IMR-90 (cell line): Measurements from ENCODE around the gene NFKBIB. TPM values are rescaled to one million over a fixed set of nuclear protein-coding genes. Genes with fewer than 3 reads are reported as not detected.

Experiments used
- ATAC-seq: fragments of 200-7000 bp; cut with Tn5 transposase; 2 replicates; pipeline ENCODE4 v1.9.1; 2020; ENCODE audit warnings: low read depth, mild to moderate bottlenecking, moderate library complexity
- BruUV-seq: library from RNA; stranded (reverse); fragments of 400-500 nt; replicated peaks from 2 replicates; lab custom pipeline; 2021; lab: Mats Ljungman, UMichigan
- CTCF ChIA-PET: fragments of 300-600 bp; formaldehyde crosslinking; extraction: SDS; loops from one replicate; lab custom pipeline; 2021; ENCODE audit warnings: antibody characterized with exemption; lab: Yijun Ruan, JAX
- POLR2A ChIA-PET: fragments of 300-600 bp; sonication (Branson Sonifier 250); formaldehyde crosslinking; loops from one replicate; lab custom pipeline; 2022; ENCODE audit warnings: antibody characterized with exemption; ENCODE audit not compliant: unreplicated experiment; lab: Charles Lee
- DNase-seq: peaks from one replicate; pipeline ENCODE4 v3.0.0; 2013
- H2AFZ ChIP-seq: replicated peaks from 2 replicates; pipeline ENCODE3; 2013; ENCODE audit warnings: low read length, mild to moderate bottlenecking; ENCODE audit not compliant: poor library complexity
- H2AK5ac ChIP-seq: 2 replicates; pipeline ENCODE4 v1.6.1; 2013; ENCODE audit warnings: low read depth, low read length, inconsistent platforms
- H2AK9ac ChIP-seq: replicated peaks from 2 replicates; pipeline ENCODE3; 2013; ENCODE audit warnings: mild to moderate bottlenecking, low read depth, low read length, moderate library complexity; ENCODE audit not compliant: poor library complexity
- H2BK120ac ChIP-seq: 2 replicates; pipeline ENCODE4 v1.6.1; 2013; ENCODE audit warnings: low read depth, low read length, inconsistent platforms
- H2BK15ac ChIP-seq: 3 replicates; pipeline ENCODE4 v1.6.1; 2013; ENCODE audit warnings: low read depth, low read length, inconsistent platforms
- H2BK20ac ChIP-seq: 2 replicates; pipeline ENCODE4 v1.6.1; 2013; ENCODE audit warnings: low read depth, mild to moderate bottlenecking, inconsistent platforms, low read length, moderate library complexity
- H2BK5ac ChIP-seq: 2 replicates; pipeline ENCODE4 v1.6.1; 2013; ENCODE audit warnings: mild to moderate bottlenecking, low read depth, low read length, inconsistent platforms; ENCODE audit not compliant: poor library complexity, severe bottlenecking
- H3K14ac ChIP-seq: replicated peaks from 2 replicates; pipeline ENCODE4 v1.6.1; 2013; ENCODE audit warnings: low read depth, low read length, inconsistent platforms
- H3K18ac ChIP-seq: 2 replicates; pipeline ENCODE4 v1.6.1; 2013; ENCODE audit warnings: low read depth, low read length, control low read depth
- H3K23ac ChIP-seq: 2 replicates; pipeline ENCODE4 v1.6.1; 2013; ENCODE audit warnings: low read depth, low read length, inconsistent platforms
- H3K27ac ChIP-seq: 2 replicates; pipeline ENCODE4 v1.5.1; 2013; ENCODE audit warnings: mild to moderate bottlenecking, control low read depth, low read length; ENCODE audit not compliant: insufficient read depth
- H3K27me3 ChIP-seq: 2 replicates; pipeline ENCODE4 v1.6.1; 2013; ENCODE audit warnings: low read length; ENCODE audit not compliant: control insufficient read depth, insufficient read depth
- H3K36me3 ChIP-seq: 2 replicates; pipeline ENCODE4 v1.6.1; 2013; ENCODE audit warnings: low read length, mixed read lengths; ENCODE audit not compliant: control insufficient read depth, insufficient read depth
- H3K4ac ChIP-seq: 2 replicates; pipeline ENCODE4 v1.6.1; 2013; ENCODE audit warnings: low read depth, low read length, inconsistent platforms
- H3K4me1 ChIP-seq: 2 replicates; pipeline ENCODE4 v1.6.1; 2013; ENCODE audit warnings: low read length, mixed read lengths; ENCODE audit not compliant: control insufficient read depth, insufficient read depth
- H3K4me2 ChIP-seq: 2 replicates; pipeline ENCODE4 v1.6.1; 2013; ENCODE audit warnings: low read depth, mild to moderate bottlenecking, control low read depth, low read length, moderate library complexity
- H3K4me3 ChIP-seq: 2 replicates; pipeline ENCODE4 v1.5.1; 2013; ENCODE audit warnings: low read depth, mild to moderate bottlenecking, control low read depth, low read length, moderate library complexity; ENCODE audit not compliant: insufficient read depth
- H3K56ac ChIP-seq: 2 replicates; pipeline ENCODE4 v1.6.1; 2013; ENCODE audit warnings: low read length, inconsistent platforms; ENCODE audit not compliant: insufficient read depth; ENCODE audit errors: extremely low read depth
- H3K79me1 ChIP-seq, 2 experiments: 2 replicates each; pipeline ENCODE4 v1.6.1; 2013; ENCODE audit warnings: low read length in 2 of 2, inconsistent platforms in 1 of 2, low read depth in 1 of 2
- H3K9ac ChIP-seq: 2 replicates; pipeline ENCODE4 v1.6.1; 2013; ENCODE audit warnings: low read depth, low read length, control low read depth
- H3K9me1 ChIP-seq: 2 replicates; pipeline ENCODE4 v1.6.1; 2013; ENCODE audit warnings: low read length, inconsistent platforms; ENCODE audit not compliant: insufficient read depth
- H3K9me3 ChIP-seq: 2 replicates; pipeline ENCODE4 v1.6.1; 2013; ENCODE audit warnings: low read length; ENCODE audit not compliant: control insufficient read depth, insufficient read depth
- H4K20me1 ChIP-seq: 2 replicates; pipeline ENCODE4 v1.6.1; 2013; ENCODE audit warnings: low read length, inconsistent platforms; ENCODE audit not compliant: insufficient read depth
- H4K5ac ChIP-seq: 2 replicates; pipeline ENCODE4 v1.6.1; 2013; ENCODE audit warnings: mild to moderate bottlenecking, low read depth, low read length, control low read depth
- H4K8ac ChIP-seq, 2 experiments: 2 replicates each; pipeline ENCODE4 v1.6.1; 2013; ENCODE audit warnings: low read depth in 2 of 2, low read length in 2 of 2, control low read depth in 1 of 2, inconsistent platforms in 1 of 2
- H4K91ac ChIP-seq: 2 replicates; pipeline ENCODE4 v1.6.1; 2013; ENCODE audit warnings: low read depth, low read length, inconsistent platforms; ENCODE audit not compliant: insufficient read depth
- SMC3 ChIP-seq: fragments of 150-350 bp; IDR thresholded peaks from 2 replicates; pipeline ENCODE4 v1.6.1; 2016; ENCODE audit warnings: low read depth, mild to moderate bottlenecking, antibody characterized with exemption, low read length, moderate library complexity
- WGBS, 2 experiments: methylation state at CpG; one replicate each; pipeline versions ENCODE4 v1.1.5 to v1.1.7; 2013; ENCODE audit warnings: missing lambda C conversion rate in 2 of 2; ENCODE audit not compliant: insufficient read length in 1 of 2; ENCODE audit errors: extremely low coverage in 2 of 2; 5-methylcytosine and 5-hydroxymethylcytosine counted together
- dilution Hi-C: fragments of 300-500 bp; cut with HindIII; formaldehyde crosslinking; loops from one replicate; pipeline ENCODE4 v1.14.3; 2018; ENCODE audit warnings: low sequenced_read_pairs; ENCODE audit not compliant: unreplicated experiment
- in situ Hi-C: fragments of 300-500 bp; cut with MboI; formaldehyde crosslinking; loops from 3 replicates; pipeline ENCODE4 v1.14.3; 2019; ENCODE audit warnings: low sequenced_read_pairs, inconsistent platforms, mixed read lengths
- intact Hi-C: fragments of 100-400 bp; cut with micrococcal nuclease; formaldehyde crosslinking; loops from 2 replicates; pipeline ENCODE4 v1.10.0; 2022
- polyA plus RNA-seq, 3 experiments: library from polyadenylated mRNA; depleted of rRNA; stranded (reverse); fragments of >200 nt; gene quantifications; 2 replicates each; pipeline ENCODE4 v1.2.3, GENCODE V29; 2012; ENCODE audit warnings: low replicate concordance in 1 of 3
- total RNA-seq: library from RNA; depleted of rRNA; stranded (reverse); fragments of >200 nt; gene quantifications from 2 replicates; pipeline ENCODE4 v1.2.3, GENCODE V29; 2012

Gene NFKBIB
- total and polyA plus RNA-seq, 2 of the 4 experiments (the other 2 are of a cell fraction) = 7.5 to 25.5 TPM

- Histone ChIP-seq H4K20me1 (no peaks in the 10 kb centered on the region; the same call in 1 of the 2 replicates), H3K4ac (no peak overlapping the region), H3K4me3 (no peak overlapping the region), H2AFZ (no peak overlapping the region), H3K14ac (no peak overlapping the region), H2BK5ac (no peak overlapping the region), H3K9ac (no peak overlapping the region), H3K56ac (no peak overlapping the region), H3K9me1 (no peaks in the 10 kb centered on the region; the same call in 1 of the 2 replicates), H3K27ac (no peak overlapping the region), H2AK5ac (no peak overlapping the region), H3K9me3 (no peaks in the 10 kb centered on the region; the same call in 1 of the 2 replicates), H4K8ac (no peak overlapping the region), H4K5ac (no peak overlapping the region), H3K36me3 (peaks cover 25% of the 10 kb centered on the region), H3K18ac (no peak overlapping the region), H3K79me1 (peaks cover 5 to 26% of the 10 kb centered on the region in 2 experiments; a peak in 3 of 4 replicates), H3K4me2 (no peak overlapping the region), H2BK15ac (no peak overlapping the region), H2AK9ac (no peak overlapping the region), H3K23ac (no peak overlapping the region), H2BK20ac (no peak overlapping the region), H3K27me3 (no peaks in the 10 kb centered on the region), H3K4me1 (no peaks in the 10 kb centered on the region), H4K91ac (no peak overlapping the region), H2BK120ac (no peak overlapping the region)
- intact Hi-C loops (no loop called here), in situ Hi-C loops (loop anchor here (25.0 kb wide), 1 partner anchor 168 kb away; the partner anchor contains the start of gene CAPN12), dilution Hi-C loops (no loop called here)
- POLR2A ChIA-PET = no interaction called here
- DNase-seq (no peak), ATAC-seq (no peak)
- no TSS peak for BruUV-seq
- CTCF ChIA-PET = interaction anchor here (0.5 kb wide), 1 partner anchor 162 kb away, joined by 3 read pairs; no protein-coding TSS in a partner anchor
- WGBS, 2 experiments = 96% methylated on average over 4 of the region's 35 CpGs; no CpG with 5 or more reads in 1 of the 2 experiments
- TF ChIP-seq SMC3 = no peak
Measured at GRCh38 chr19:38904581-38905539, 5.1 kb downstream of the NFKBIB start.
